ENCODE measurements around the gene OGDHL. TPM values are rescaled to one million over a fixed set of nuclear protein-coding genes. Genes with fewer than 3 reads are reported as not detected.

OGDHL gene
- total RNA-seq, 1 donor from 2014 or later: 4.5 TPM

GRCh38 chr10:49736564-49737113 lies 25.5 kb downstream of the OGDHL start:
- Histone ChIP-seq H3K36me3 (no peaks in the 10 kb centered on the region), H3K4me3 (no peak overlapping the region), H3K27me3 (ENCODE audit: low read depth) (no peaks in the 10 kb centered on the region), H3K9me3 (replicated peaks) (no peaks in the 10 kb centered on the region), H3K27ac (replicated peaks) (no peak overlapping the region), H3K4me1 (no peaks in the 10 kb centered on the region)
- DNase-seq: no peak
- TF ChIP-seq CTCF (IDR thresholded peaks at IDR 0.05; ENCODE audit: borderline replicate concordance): no peak
- intact Hi-C loops (cut with micrococcal nuclease): no loop called here

- no peak overlapping the region for H3K27ac ChIP-seq (replicated peaks)
- H3K4me3 ChIP-seq: no peak overlapping the region
- no peaks in the 10 kb centered on the region for H3K27me3 ChIP-seq (ENCODE audit: low read depth)
- intact Hi-C loops (cut with micrococcal nuclease): no loop called here
- no peak for TF ChIP-seq CTCF (IDR thresholded peaks at IDR 0.05; ENCODE audit: borderline replicate concordance)
- no peak for DNase-seq
- no peaks in the 10 kb centered on the region for H3K4me1 ChIP-seq
- H3K9me3 ChIP-seq (replicated peaks): no peaks in the 10 kb centered on the region
- no peaks in the 10 kb centered on the region for H3K36me3 ChIP-seq
These were observed 26.1 kb downstream of the OGDHL start for GRCh38 chr10:49735848-49736563.

GRCh38 chr10:49735161-49735560 lies 27.0 kb downstream of the OGDHL start:
- no peak for DNase-seq
- Histone ChIP-seq H3K4me1 (no peaks in the 10 kb centered on the region), H3K36me3 (no peaks in the 10 kb centered on the region), H3K27ac (replicated peaks) (no peak overlapping the region), H3K27me3 (ENCODE audit: low read depth) (no peaks in the 10 kb centered on the region), H3K4me3 (no peak overlapping the region), H3K9me3 (replicated peaks) (no peaks in the 10 kb centered on the region)
- TF ChIP-seq CTCF (IDR thresholded peaks at IDR 0.05; ENCODE audit: borderline replicate concordance): no peak
- intact Hi-C loops (cut with micrococcal nuclease): no loop called here

- Histone ChIP-seq H3K27me3 (ENCODE audit: low read depth) (no peaks in the 10 kb centered on the region), H3K36me3 (no peaks in the 10 kb centered on the region), H3K4me3 (no peak overlapping the region), H3K4me1 (no peaks in the 10 kb centered on the region), H3K9me3 (replicated peaks) (no peaks in the 10 kb centered on the region), H3K27ac (replicated peaks) (no peak overlapping the region)
- no peak for DNase-seq
- no peak for TF ChIP-seq CTCF (IDR thresholded peaks at IDR 0.05; ENCODE audit: borderline replicate concordance)
- intact Hi-C loops (cut with micrococcal nuclease): no loop called here
These were observed 27.4 kb downstream of the OGDHL start for GRCh38 chr10:49734676-49735075.

GRCh38 chr10:49733866-49734265 lies 28.3 kb downstream of the OGDHL start:
- Histone ChIP-seq H3K27ac (replicated peaks) (no peak overlapping the region), H3K4me1 (no peaks in the 10 kb centered on the region), H3K27me3 (ENCODE audit: low read depth) (no peaks in the 10 kb centered on the region), H3K4me3 (no peak overlapping the region), H3K36me3 (no peaks in the 10 kb centered on the region), H3K9me3 (replicated peaks) (peaks cover 8% of the 10 kb centered on the region)
- TF ChIP-seq CTCF (IDR thresholded peaks at IDR 0.05; ENCODE audit: borderline replicate concordance): no peak
- DNase-seq: no peak
- intact Hi-C loops (cut with micrococcal nuclease): no loop called here

All from left ventricle myocardium inferior (tissue), 1 donor.